ENCODE data around the gene EFNA5. TPM values are rescaled to one million over a fixed set of nuclear protein-coding genes. Genes with fewer than 3 reads are reported as not detected.

Gene EFNA5
- total and polyA plus RNA-seq, 8 donors: 0.29 to 187 (median 3.1) TPM

- Histone ChIP-seq H3K27me3 (no peaks in the 10 kb centered on the region), H3K4me1 (peaks cover 0 to 10% (median 0%) of the 10 kb centered on the region in 4 donors), H3K27ac (no peak overlapping the region), H3K36me3 (no peaks in the 10 kb centered on the region), H3K9me3 (no peaks in the 10 kb centered on the region), H3K4me3 (no peak overlapping the region)
- 80 to 85% (median 83%) methylated on average over 3 of the region's 3 CpGs for WGBS, 5 donors
- DNase-seq: no peak
- TF ChIP-seq CTCF (IDR thresholded peaks at IDR 0.05) (no peak), POLR2A (IDR thresholded peaks at IDR 0.05) (no peak), POLR2AphosphoS5 (IDR thresholded peaks at IDR 0.05) (no peak), EP300 (IDR thresholded peaks at IDR 0.05) (no peak)
- intact Hi-C loops (cut with DNase I; ENCODE audit: low total_unique reads): no loop called here
Measured at GRCh38 chr5:107451028-107451427, 219.7 kb downstream of the EFNA5 start.

GRCh38 chr5:107450531-107450930 is 220.2 kb downstream of the EFNA5 start:
- no peak for DNase-seq
- Histone ChIP-seq H3K4me3 (no peak overlapping the region), H3K4me1 (peaks cover 0 to 8% (median 0%) of the 10 kb centered on the region in 4 donors), H3K27ac (no peak overlapping the region), H3K36me3 (no peaks in the 10 kb centered on the region), H3K9me3 (no peaks in the 10 kb centered on the region), H3K27me3 (no peaks in the 10 kb centered on the region)
- 58 to 96% (median 91%) methylated on average over 3 of the region's 3 CpGs for WGBS, 5 donors
- TF ChIP-seq POLR2A (IDR thresholded peaks at IDR 0.05) (no peak), POLR2AphosphoS5 (IDR thresholded peaks at IDR 0.05) (no peak), CTCF (IDR thresholded peaks at IDR 0.05) (no peak), EP300 (IDR thresholded peaks at IDR 0.05) (no peak)
- intact Hi-C loops (cut with DNase I; ENCODE audit: low total_unique reads): no loop called here

- no peak overlapping the region for H3K27ac ChIP-seq
- H3K27me3 ChIP-seq: no peaks in the 10 kb centered on the region
- no peak for DNase-seq
- H3K9me3 ChIP-seq: no peaks in the 10 kb centered on the region
- H3K36me3 ChIP-seq: no peaks in the 10 kb centered on the region
- TF ChIP-seq EP300 (IDR thresholded peaks at IDR 0.05) (no peak), POLR2AphosphoS5 (IDR thresholded peaks at IDR 0.05) (no peak), POLR2A (IDR thresholded peaks at IDR 0.05) (no peak), CTCF (IDR thresholded peaks at IDR 0.05) (no peak)
- no peak overlapping the region for H3K4me3 ChIP-seq
- 87 to 94% (median 90%) methylated on average over 3 of the region's 3 CpGs for WGBS, 5 donors
- intact Hi-C loops (cut with DNase I; ENCODE audit: low total_unique reads): no loop called here
- H3K4me1 ChIP-seq: no peaks in the 10 kb centered on the region
Measured at GRCh38 chr5:107449369-107449768, 221.4 kb downstream of the EFNA5 start.

- H3K4me1 ChIP-seq: no peaks in the 10 kb centered on the region
- no peak for TF ChIP-seq POLR2A (IDR thresholded peaks at IDR 0.05)
- no peak for TF ChIP-seq EP300 (IDR thresholded peaks at IDR 0.05)
- TF ChIP-seq CTCF (IDR thresholded peaks at IDR 0.05): no peak
- TF ChIP-seq POLR2AphosphoS5 (IDR thresholded peaks at IDR 0.05): no peak
- H3K27ac ChIP-seq: no peak overlapping the region
- no peak overlapping the region for H3K4me3 ChIP-seq
- H3K36me3 ChIP-seq: no peaks in the 10 kb centered on the region
- no peaks in the 10 kb centered on the region for H3K27me3 ChIP-seq
- H3K9me3 ChIP-seq: no peaks in the 10 kb centered on the region
- intact Hi-C loops (cut with DNase I; ENCODE audit: low total_unique reads): no loop called here
- WGBS, 5 donors: 73 to 92% (median 90%) methylated on average over 6 of the region's 6 CpGs
- DNase-seq: no peak
Measured at GRCh38 chr5:107447587-107447986, 223.2 kb downstream of the EFNA5 start.
